Neuronal stem cell (in vitro differentiated cells): ENCODE data around the gene KLK7.
A peak's percentile ranks its signal among the peaks of the same experiment; 100 is the strongest.

ENCODE experiments used
- DNase-seq: peaks from one replicate; pipeline ENCODE4 v3.0.0-alpha.2; 2013; ENCODE audit warnings: low spot score
- H2AFZ ChIP-seq: one replicate; pipeline ENCODE4 v1.6.1; 2013; ENCODE audit warnings: mild to moderate bottlenecking, low read length, inconsistent platforms
- H2AK5ac ChIP-seq: 2 replicates; pipeline ENCODE4 v1.6.1; 2013; ENCODE audit warnings: low read depth, mild to moderate bottlenecking, inconsistent platforms, low read length, moderate library complexity, mixed read lengths
- H2BK120ac ChIP-seq: 2 replicates; pipeline ENCODE4 v1.6.1; 2013; ENCODE audit warnings: low read depth, mild to moderate bottlenecking, inconsistent platforms, low read length, moderate library complexity, mixed read lengths
- H2BK12ac ChIP-seq: one replicate; pipeline ENCODE4 v1.6.1; 2013; ENCODE audit warnings: low read length, inconsistent platforms
- H2BK15ac ChIP-seq: 2 replicates; pipeline ENCODE4 v1.6.1; 2013; ENCODE audit warnings: mild to moderate bottlenecking, low read length, inconsistent platforms, mixed read lengths
- H2BK5ac ChIP-seq: one replicate; pipeline ENCODE4 v1.6.1; 2013; ENCODE audit warnings: inconsistent platforms, mild to moderate bottlenecking, low read length, moderate library complexity
- H3K14ac ChIP-seq: one replicate; pipeline ENCODE4 v1.6.1; 2013; ENCODE audit warnings: low read length, inconsistent platforms
- H3K18ac ChIP-seq: 2 replicates; pipeline ENCODE4 v1.6.1; 2013; ENCODE audit warnings: low read length, inconsistent platforms
- H3K23ac ChIP-seq: 2 replicates; pipeline ENCODE4 v1.6.1; 2013; ENCODE audit warnings: low read depth, mild to moderate bottlenecking, mixed read lengths, low read length, inconsistent platforms; ENCODE audit not compliant: poor library complexity
- H3K27ac ChIP-seq: replicated peaks from 3 replicates; pipeline ENCODE4 v1.5.1; 2013; ENCODE audit warnings: low read length, inconsistent platforms
- H3K27me3 ChIP-seq, 3 experiments: 2 replicates each; pipeline ENCODE4 v1.6.1; 2013; ENCODE audit warnings: low read length in 3 of 3, mild to moderate bottlenecking in 2 of 3, inconsistent platforms in 1 of 3, low read depth in 1 of 3, mixed read lengths in 1 of 3, moderate library complexity in 1 of 3; ENCODE audit not compliant: control insufficient read depth in 3 of 3, insufficient read depth in 3 of 3
- H3K36me3 ChIP-seq, 2 donors: replicated peaks in 1 of 2; 2 replicates each; pipeline ENCODE4 v1.6.1; 2013; ENCODE audit warnings: low read length in 2 of 2; ENCODE audit not compliant: control insufficient read depth in 2 of 2, insufficient read depth in 2 of 2
- H3K4ac ChIP-seq: 2 replicates; pipeline ENCODE4 v1.6.1; 2013; ENCODE audit warnings: inconsistent platforms, mild to moderate bottlenecking, low read length, moderate library complexity
- H3K4me1 ChIP-seq, 2 donors: 1 replicate in 1 of 2; 2 replicates in 1 of 2; pipeline ENCODE4 v1.6.1; 2013; ENCODE audit warnings: low read length in 2 of 2, low read depth in 1 of 2; ENCODE audit not compliant: control insufficient read depth in 2 of 2, insufficient read depth in 1 of 2
- H3K4me2 ChIP-seq: one replicate; pipeline ENCODE4 v1.6.1; 2013; ENCODE audit warnings: mild to moderate bottlenecking, low read length, inconsistent platforms; ENCODE audit not compliant: insufficient read depth, poor library complexity, severe bottlenecking
- H3K4me3 ChIP-seq, 2 donors: 2 replicates each; pipeline ENCODE4 v1.5.1; 2013; ENCODE audit warnings: low read length in 2 of 2, mild to moderate bottlenecking in 2 of 2, inconsistent platforms in 1 of 2, moderate library complexity in 1 of 2
- H3K79me1 ChIP-seq: one replicate; pipeline ENCODE4 v1.6.1; 2013; ENCODE audit warnings: low read depth, mild to moderate bottlenecking, inconsistent platforms, low read length, moderate library complexity
- H3K9ac ChIP-seq: one replicate; pipeline ENCODE4 v1.6.1; 2013; ENCODE audit warnings: mild to moderate bottlenecking, low read depth, low read length, inconsistent platforms; ENCODE audit not compliant: poor library complexity
- H3K9me3 ChIP-seq, 2 donors: replicated peaks in 1 of 2; 2 replicates each; pipeline versions ENCODE3 to v1.6.1; 2013; ENCODE audit warnings: low read length in 2 of 2, mild to moderate bottlenecking in 2 of 2, inconsistent platforms in 1 of 2, low read depth in 1 of 2, mixed read lengths in 1 of 2, moderate library complexity in 1 of 2; ENCODE audit not compliant: control insufficient read depth in 2 of 2, insufficient read depth in 1 of 2
- H4K8ac ChIP-seq: one replicate; pipeline ENCODE4 v1.6.1; 2013; ENCODE audit warnings: low read depth, mild to moderate bottlenecking, inconsistent platforms, low read length, moderate library complexity
- H4K91ac ChIP-seq: one replicate; pipeline ENCODE4 v1.6.1; 2013; ENCODE audit warnings: low read length, low read depth, mild to moderate bottlenecking, inconsistent platforms; ENCODE audit not compliant: poor library complexity
- WGBS, 2 donors: extraction: QIAGEN DNeasy Blood & Tissue Kit; methylation state at CpG; one replicate each; pipeline ENCODE4 v1.1.7; 2013; ENCODE audit warnings: missing lambda C conversion rate in 2 of 2, mixed read lengths in 1 of 2; ENCODE audit not compliant: insufficient read length in 2 of 2, insufficient replicate concordance in 1 of 2; ENCODE audit errors: extremely low coverage in 2 of 2; 5-methylcytosine and 5-hydroxymethylcytosine counted together

Gene KLK7

GRCh38 chr19:51025809-51026553, 42.3 kb upstream of the KLK7 start:
- no peak for DNase-seq
- Histone ChIP-seq H2AK5ac (peak overlapping the region; percentile 81), H2BK12ac (no peak overlapping the region), H2BK120ac (no peak overlapping the region), H4K8ac (no peak overlapping the region), H3K9me3 (peaks cover 0 to 2% of the 10 kb centered on the region in 2 donors), H4K91ac (no peak overlapping the region), H2BK5ac (peak overlapping the region; percentile 79), H3K4me1 (peaks cover 0 to 16% of the 10 kb centered on the region in 2 donors), H3K4me2 (no peak overlapping the region), H3K27me3 (peaks cover 0 to 57% (median 0%) of the 10 kb centered on the region in 3 experiments), H3K9ac (peak overlapping the region; percentile 66), H3K4ac (peak overlapping the region; percentile 30), H2BK15ac (peak overlapping the region; percentile 63), H3K79me1 (peaks cover 1% of the 10 kb centered on the region), H3K23ac (peak overlapping the region; percentile 56), H3K27ac (no peak overlapping the region), H2AFZ (no peak overlapping the region), H3K18ac (peak overlapping the region; percentile 82), H3K36me3 (no peaks in the 10 kb centered on the region), H3K14ac (peak overlapping the region; percentile 59), H3K4me3 (no peak overlapping the region)
- no CpG with 5 or more reads among the region's 18 CpGs for WGBS, 2 donors

- Histone ChIP-seq H3K18ac (no peak overlapping the region), H3K27ac (no peak overlapping the region), H3K27me3 (peaks cover 0 to 59% (median 1%) of the 10 kb centered on the region in 3 experiments), H2BK5ac (no peak overlapping the region), H2BK12ac (no peak overlapping the region), H3K4me2 (no peak overlapping the region), H2AK5ac (no peak overlapping the region), H3K14ac (no peak overlapping the region), H3K4me3 (no peak overlapping the region), H3K23ac (no peak overlapping the region), H3K36me3 (no peaks in the 10 kb centered on the region), H3K4ac (no peak overlapping the region), H3K4me1 (peaks cover 0 to 16% of the 10 kb centered on the region in 2 donors), H2BK15ac (no peak overlapping the region), H4K8ac (no peak overlapping the region), H4K91ac (no peak overlapping the region), H3K9ac (no peak overlapping the region), H3K9me3 (no peaks in the 10 kb centered on the region), H3K79me1 (peaks cover 1% of the 10 kb centered on the region), H2AFZ (no peak overlapping the region), H2BK120ac (no peak overlapping the region)
- WGBS, 2 donors = no CpG with 5 or more reads among the region's 6 CpGs
- no peak for DNase-seq
Observed at GRCh38 chr19:51025401-51025800, 41.7 kb upstream of the KLK7 start.

DNA sequence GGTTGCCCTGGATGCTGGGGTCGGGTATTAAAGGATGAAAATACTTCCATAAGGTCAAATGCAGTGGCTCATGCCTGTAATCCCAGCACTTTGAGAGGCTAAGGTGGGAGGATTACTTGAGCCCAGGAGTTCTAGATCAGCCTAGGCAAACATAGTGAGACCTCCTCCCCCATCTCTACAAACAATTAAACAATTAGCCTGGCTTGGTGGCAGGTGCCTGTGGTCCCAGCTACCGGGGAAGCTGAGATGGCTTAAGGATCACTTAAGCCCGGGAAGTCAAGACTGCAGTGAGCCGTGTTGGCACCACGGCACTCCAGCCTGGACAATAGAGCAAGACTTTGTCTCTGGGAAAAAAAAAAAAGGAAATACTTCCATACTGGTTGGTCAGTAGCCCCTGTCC, 41.2 kb upstream of the KLK7 start:
- H3K23ac ChIP-seq = no peak overlapping the region
- no peaks in the 10 kb centered on the region for H3K36me3 ChIP-seq
- no peak overlapping the region for H4K8ac ChIP-seq
- no peak overlapping the region for H3K4me2 ChIP-seq
- H3K4me3 ChIP-seq = no peak overlapping the region
- no peak overlapping the region for H2BK12ac ChIP-seq
- H2BK5ac ChIP-seq = no peak overlapping the region
- DNase-seq = no peak
- H2BK15ac ChIP-seq = no peak overlapping the region
- no peak overlapping the region for H2AK5ac ChIP-seq
- H3K9ac ChIP-seq = no peak overlapping the region
- H3K27ac ChIP-seq = no peak overlapping the region
- peaks cover 0 to 63% (median 6%) of the 10 kb centered on the region in 3 experiments for H3K27me3 ChIP-seq
- no peak overlapping the region for H4K91ac ChIP-seq
- H3K14ac ChIP-seq = no peak overlapping the region
- H3K9me3 ChIP-seq = no peaks in the 10 kb centered on the region
- H3K18ac ChIP-seq = peak overlapping the region; percentile 53
- WGBS, 2 donors = no CpG with 5 or more reads among the region's 5 CpGs
- no peak overlapping the region for H2AFZ ChIP-seq
- H3K79me1 ChIP-seq = peaks cover 1% of the 10 kb centered on the region
- H3K4ac ChIP-seq = no peak overlapping the region
- H3K4me1 ChIP-seq = peaks cover 0 to 16% of the 10 kb centered on the region in 2 donors
- no peak overlapping the region for H2BK120ac ChIP-seq

DNA sequence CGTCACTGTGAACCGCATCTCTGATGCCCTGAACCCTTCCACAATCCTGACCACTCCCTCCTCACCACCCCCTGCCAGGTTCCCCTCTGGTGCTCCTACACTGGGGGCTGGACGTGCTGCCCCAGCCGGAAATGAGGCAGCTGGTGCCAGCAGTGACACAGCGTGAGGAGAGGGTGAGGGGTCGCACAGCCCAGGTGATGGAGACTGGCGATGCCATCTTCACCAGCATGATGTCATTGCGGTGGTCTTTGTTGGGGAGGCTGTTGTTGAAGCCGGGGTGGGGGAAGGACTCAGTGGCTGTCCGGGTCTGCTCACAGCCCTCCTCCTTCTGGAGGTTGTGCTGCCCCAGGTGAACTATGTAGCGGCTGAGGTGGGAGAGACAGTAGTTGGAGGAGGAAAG, 40.2 kb upstream of the KLK7 start:
- Histone ChIP-seq H3K27ac (no peak overlapping the region), H2AFZ (no peak overlapping the region), H3K4me1 (peaks cover 0 to 18% of the 10 kb centered on the region in 2 donors), H3K4ac (no peak overlapping the region), H3K18ac (peak overlapping the region; percentile 15), H2BK5ac (no peak overlapping the region), H3K14ac (no peak overlapping the region), H3K9ac (no peak overlapping the region), H4K91ac (no peak overlapping the region), H2BK15ac (no peak overlapping the region), H3K9me3 (peaks cover 0 to 2% of the 10 kb centered on the region in 2 donors), H4K8ac (no peak overlapping the region), H3K27me3 (peaks cover 6 to 72% (median 16%) of the 10 kb centered on the region in 3 experiments), H3K36me3 (no peaks in the 10 kb centered on the region), H3K4me2 (no peak overlapping the region), H2AK5ac (peak overlapping the region; percentile 41), H2BK12ac (no peak overlapping the region), H2BK120ac (no peak overlapping the region), H3K4me3 (no peak overlapping the region), H3K23ac (peak overlapping the region; percentile 11), H3K79me1 (peaks cover 4% of the 10 kb centered on the region)
- WGBS, 2 donors = no CpG with 5 or more reads among the region's 11 CpGs
- DNase-seq = no peak
